ENCODE measurements around the gene MARCHF2. TPM values are rescaled to one million over a fixed set of nuclear protein-coding genes. Genes with fewer than 3 reads are reported as not detected.
"Not testable (repeated sequence)": the region's sequence is repeated elsewhere in the genome, so short reads cannot be mapped to it uniquely, and the experiment has no call there.

Gene MARCHF2
- total and polyA plus RNA-seq, 4 donors = 50.1 to 70.5 (median 61.7) TPM

GRCh38 chr19:8385566-8385965 lies 27.5 kb upstream of the MARCHF2 start:
- H3K36me3 ChIP-seq (ENCODE audit: control insufficient read depth in 1 of 2, insufficient read depth in 2 of 2, low read length in 1 of 2); H3K4me3 ChIP-seq (ENCODE audit: low read length in 2 of 2); ATAC-seq (ENCODE audit: low FRiP score); H3K9me3 ChIP-seq (ENCODE audit: control insufficient read depth, low read length); H3K27ac ChIP-seq (ENCODE audit: low read depth in 1 of 2, low read length in 2 of 2); intact Hi-C loops (cut with DNase I); H3K4me1 ChIP-seq (ENCODE audit: control insufficient read depth in 1 of 2, insufficient read depth in 2 of 2, low read length in 2 of 2); DNase-seq; H3K27me3 ChIP-seq (ENCODE audit: control insufficient read depth in 1 of 2, insufficient read depth in 2 of 2, low read length in 1 of 2): not testable (repeated sequence)
- WGBS, 2 donors = 93 to 94% methylated on average over 3 of the region's 3 CpGs

GRCh38 chr19:8386419-8386818 lies 26.7 kb upstream of the MARCHF2 start:
- H3K4me3 ChIP-seq (ENCODE audit: low read length in 2 of 2); DNase-seq; H3K9me3 ChIP-seq (ENCODE audit: control insufficient read depth, low read length); H3K27ac ChIP-seq (ENCODE audit: low read depth in 1 of 2, low read length in 2 of 2); ATAC-seq (ENCODE audit: low FRiP score); H3K36me3 ChIP-seq (ENCODE audit: control insufficient read depth in 1 of 2, insufficient read depth in 2 of 2, low read length in 1 of 2); H3K4me1 ChIP-seq (ENCODE audit: control insufficient read depth in 1 of 2, insufficient read depth in 2 of 2, low read length in 2 of 2); intact Hi-C loops (cut with DNase I); H3K27me3 ChIP-seq (ENCODE audit: control insufficient read depth in 1 of 2, insufficient read depth in 2 of 2, low read length in 1 of 2): not testable (repeated sequence)
- WGBS, 2 donors = 82 to 89% methylated on average over 9 of the region's 9 CpGs

GRCh38 chr19:8386990-8387389 lies 26.1 kb upstream of the MARCHF2 start:
- intact Hi-C loops (cut with DNase I) = no loop called here
- Histone ChIP-seq H3K36me3 (ENCODE audit: control insufficient read depth in 1 of 2, insufficient read depth in 2 of 2, low read length in 1 of 2) (no peaks in the 10 kb centered on the region), H3K4me3 (ENCODE audit: low read length in 2 of 2) (no peak overlapping the region), H3K4me1 (ENCODE audit: control insufficient read depth in 1 of 2, insufficient read depth in 2 of 2, low read length in 2 of 2) (no peaks in the 10 kb centered on the region), H3K27me3 (ENCODE audit: control insufficient read depth in 1 of 2, insufficient read depth in 2 of 2, low read length in 1 of 2) (no peaks in the 10 kb centered on the region), H3K9me3 (ENCODE audit: control insufficient read depth, low read length) (no peaks in the 10 kb centered on the region), H3K27ac (ENCODE audit: low read depth in 1 of 2, low read length in 2 of 2) (no peak overlapping the region)
- ATAC-seq (ENCODE audit: low FRiP score) = no peak
- DNase-seq = no peak
- WGBS, 2 donors = 72 to 98% methylated on average over 4 of the region's 4 CpGs

GRCh38 chr19:8387688-8388611 lies 25.2 kb upstream of the MARCHF2 start:
- intact Hi-C loops (cut with DNase I) = no loop called here
- no peaks in the 10 kb centered on the region for H3K9me3 ChIP-seq (ENCODE audit: control insufficient read depth, low read length)
- no peak overlapping the region for H3K4me3 ChIP-seq (ENCODE audit: low read length in 2 of 2)
- no peaks in the 10 kb centered on the region for H3K4me1 ChIP-seq (ENCODE audit: control insufficient read depth in 1 of 2, insufficient read depth in 2 of 2, low read length in 2 of 2)
- WGBS, 2 donors = 80 to 85% methylated on average over 16 of the region's 16 CpGs
- H3K27ac ChIP-seq (ENCODE audit: low read depth in 1 of 2, low read length in 2 of 2) = no peak overlapping the region
- no peak for DNase-seq
- H3K36me3 ChIP-seq (ENCODE audit: control insufficient read depth in 1 of 2, insufficient read depth in 2 of 2, low read length in 1 of 2) = no peaks in the 10 kb centered on the region
- no peak for ATAC-seq (ENCODE audit: low FRiP score)
- no peaks in the 10 kb centered on the region for H3K27me3 ChIP-seq (ENCODE audit: control insufficient read depth in 1 of 2, insufficient read depth in 2 of 2, low read length in 1 of 2)

- Histone ChIP-seq H3K27ac (ENCODE audit: low read depth in 1 of 2, low read length in 2 of 2) (no peak overlapping the region), H3K36me3 (ENCODE audit: control insufficient read depth in 1 of 2, insufficient read depth in 2 of 2, low read length in 1 of 2) (no peaks in the 10 kb centered on the region), H3K9me3 (ENCODE audit: control insufficient read depth, low read length) (no peaks in the 10 kb centered on the region), H3K4me3 (ENCODE audit: low read length in 2 of 2) (no peak overlapping the region), H3K27me3 (ENCODE audit: control insufficient read depth in 1 of 2, insufficient read depth in 2 of 2, low read length in 1 of 2) (no peaks in the 10 kb centered on the region), H3K4me1 (ENCODE audit: control insufficient read depth in 1 of 2, insufficient read depth in 2 of 2, low read length in 2 of 2) (no peaks in the 10 kb centered on the region)
- ATAC-seq (ENCODE audit: low FRiP score) = no peak
- no peak for DNase-seq
- WGBS, 2 donors = 28 to 29% methylated on average over 2 of the region's 2 CpGs
- intact Hi-C loops (cut with DNase I) = no loop called here
Measured at GRCh38 chr19:8388612-8388958, 24.5 kb upstream of the MARCHF2 start.

GRCh38 chr19:8389891-8390616 lies 23.1 kb upstream of the MARCHF2 start, which contains the start of gene RAB11B:
Gene RAB11B, plus strand, starts transcription at chr19:8390360. Its CDS starts 57 bp downstream, at chr19:8390417.
- no peaks in the 10 kb centered on the region for H3K4me1 ChIP-seq (ENCODE audit: control insufficient read depth in 1 of 2, insufficient read depth in 2 of 2, low read length in 2 of 2)
- H3K9me3 ChIP-seq (ENCODE audit: control insufficient read depth, low read length) = no peaks in the 10 kb centered on the region
- intact Hi-C loops (cut with DNase I) = loop anchor here (1.0 to 5.0 kb wide), 3 partner anchors 27 to 448 kb away; partner anchors contain the start of gene TIMM44 (in 1 of the 2)
- H3K36me3 ChIP-seq (ENCODE audit: control insufficient read depth in 1 of 2, insufficient read depth in 2 of 2, low read length in 1 of 2) = no peaks in the 10 kb centered on the region
- peak within 1 kb of the TSS; percentile 80 to 100 for H3K27ac ChIP-seq (ENCODE audit: low read depth in 1 of 2, low read length in 2 of 2)
- ATAC-seq (ENCODE audit: low FRiP score) = peak; percentile 98
- H3K27me3 ChIP-seq (ENCODE audit: control insufficient read depth in 1 of 2, insufficient read depth in 2 of 2, low read length in 1 of 2) = no peaks in the 10 kb centered on the region
- DNase-seq = peak; percentile 99 to 100
- 0% methylated on average over 70 of the region's 70 CpGs for WGBS, 2 donors
- peak within 1 kb of the TSS; percentile 76 to 97 for H3K4me3 ChIP-seq (ENCODE audit: low read length in 2 of 2)

GRCh38 chr19:8390617-8390981 lies 22.5 kb upstream of the MARCHF2 start:
- ATAC-seq (ENCODE audit: low FRiP score) = peak; percentile 93
- H3K27me3 ChIP-seq (ENCODE audit: control insufficient read depth in 1 of 2, insufficient read depth in 2 of 2, low read length in 1 of 2) = no peaks in the 10 kb centered on the region
- no peaks in the 10 kb centered on the region for H3K4me1 ChIP-seq (ENCODE audit: control insufficient read depth in 1 of 2, insufficient read depth in 2 of 2, low read length in 2 of 2)

GRCh38 chr19:8391198-8392016 lies 21.7 kb upstream of the MARCHF2 start:
- intact Hi-C loops (cut with DNase I) = loop anchor here (2.0 to 5.0 kb wide), 3 partner anchors 29 to 449 kb away; partner anchors contain the start of gene TIMM44 (in 1 of the 2)
- WGBS, 2 donors = 69 to 70% methylated on average over 23 of the region's 23 CpGs
- no peak for ATAC-seq (ENCODE audit: low FRiP score)

More at GRCh38 chr19:8390617-8390981, 22.5 kb upstream of the MARCHF2 start:
- intact Hi-C loops (cut with DNase I) = loop anchor here (1.0 to 5.0 kb wide), 3 partner anchors 28 to 448 kb away; partner anchors contain the start of gene TIMM44 (in 1 of the 2)
- DNase-seq = peak; percentile 96 to 99
- H3K27ac ChIP-seq (ENCODE audit: low read depth in 1 of 2, low read length in 2 of 2) = peak overlapping the region; percentile 80 to 100
- no peaks in the 10 kb centered on the region for H3K36me3 ChIP-seq (ENCODE audit: control insufficient read depth in 1 of 2, insufficient read depth in 2 of 2, low read length in 1 of 2)
- no peaks in the 10 kb centered on the region for H3K9me3 ChIP-seq (ENCODE audit: control insufficient read depth, low read length)
- WGBS, 2 donors = 0 to 1% methylated on average over 21 to 28 of the region's 28 CpGs
- H3K4me3 ChIP-seq (ENCODE audit: low read length in 2 of 2) = peak overlapping the region; percentile 76 to 97

More at GRCh38 chr19:8391198-8392016, 21.7 kb upstream of the MARCHF2 start:
- Histone ChIP-seq H3K4me3 (ENCODE audit: low read length in 2 of 2) (no peak overlapping the region), H3K36me3 (ENCODE audit: control insufficient read depth in 1 of 2, insufficient read depth in 2 of 2, low read length in 1 of 2) (no peaks in the 10 kb centered on the region), H3K4me1 (ENCODE audit: control insufficient read depth in 1 of 2, insufficient read depth in 2 of 2, low read length in 2 of 2) (no peaks in the 10 kb centered on the region), H3K27ac (ENCODE audit: low read depth in 1 of 2, low read length in 2 of 2) (peak overlapping the region in 1 of 2 donors; percentile 73), H3K9me3 (ENCODE audit: control insufficient read depth, low read length) (no peaks in the 10 kb centered on the region), H3K27me3 (ENCODE audit: control insufficient read depth in 1 of 2, insufficient read depth in 2 of 2, low read length in 1 of 2) (no peaks in the 10 kb centered on the region)
- no peak for DNase-seq

Data from aorta (tissue), 5 donors.